Thyroid gland (tissue), 4 donors: ENCODE results near the gene DCHS1. TPM values are rescaled to one million over a fixed set of nuclear protein-coding genes. Genes with fewer than 3 reads are reported as not detected.
"Not testable (repeated sequence)": the region's sequence is repeated elsewhere in the genome, so short reads cannot be mapped to it uniquely, and the experiment has no call there.

Source experiments
- DNase-seq, 2 donors: peaks; one replicate each; pipeline ENCODE4 v3.0.0-alpha.2; 2019
- H3K27ac ChIP-seq, 3 donors: fragments of 200-600 bp; sonication (generic); 1 replicate in 2 of 3; 2 replicates in 1 of 3; pipeline ENCODE4 v1.5.1; 2016 to 2019; ENCODE audit warnings: mild to moderate bottlenecking in 1 of 3, moderate library complexity in 1 of 3
- H3K27me3 ChIP-seq: fragments of 200-600 bp; sonication (generic); one replicate; pipeline ENCODE4 v1.5.1; 2019
- H3K36me3 ChIP-seq, 2 donors: fragments of 200-600 bp; sonication (generic); one replicate each; pipeline ENCODE4 v1.5.1; 2016 to 2019
- H3K4me1 ChIP-seq, 2 donors: fragments of 200-600 bp; sonication (generic); one replicate each; pipeline ENCODE4 v1.5.1; 2017 to 2019
- H3K4me3 ChIP-seq, 3 donors: fragments of 200-600 bp; sonication (generic); replicated peaks in 1 of 3; 1 replicate in 2 of 3; 2 replicates in 1 of 3; pipeline ENCODE4 v1.5.1; 2016; ENCODE audit warnings: mild to moderate bottlenecking in 1 of 3
- H3K9me3 ChIP-seq: fragments of 200-600 bp; sonication (generic); one replicate; pipeline ENCODE4 v1.5.1; 2017
- CTCF ChIP-seq, 6 experiments: fragments of 200-600 bp in 3 of 6; fragments of 450-650 bp in 3 of 6; sonication (generic) in 3 of 6; IDR thresholded peaks; one replicate each; pipeline ENCODE4 v1.5.1; 2016 to 2019; ENCODE audit warnings: antibody characterized with exemption in 6 of 6, mild to moderate bottlenecking in 2 of 6, inconsistent platforms in 1 of 6, moderate library complexity in 1 of 6
- POLR2A ChIP-seq, 2 donors: fragments of 450-650 bp; IDR thresholded peaks; one replicate each; pipeline ENCODE4 v1.6.1; 2017; ENCODE audit warnings: antibody characterized with exemption in 2 of 2, mild to moderate bottlenecking in 2 of 2, moderate library complexity in 1 of 2
- WGBS, 2 donors: methylation state at CpG; one replicate each; pipeline ENCODE4 v1.1.5; 2017; 5-methylcytosine and 5-hydroxymethylcytosine counted together
- intact Hi-C: fragments of 100-400 bp; cut with DNase I; formaldehyde crosslinking; loops from one replicate; pipeline ENCODE4 v1.15.1; 2023
- total RNA-seq, 4 donors: library from RNA; depleted of rRNA; stranded (reverse); fragments of >200 nt; gene quantifications; one replicate each; pipeline ENCODE4 v1.2.3, GENCODE V29; 2016

The DCHS1 gene
- total RNA-seq, 4 donors from 2014 or later, result 5.6 to 14.4 (median 9.6) TPM

- Histone ChIP-seq H3K27me3 (no peaks in the 10 kb centered on the region), H3K27ac (no peak overlapping the region), H3K4me1 (peaks cover 5 to 14% of the 10 kb centered on the region in 2 donors), H3K4me3 (no peak overlapping the region), H3K9me3 (no peaks in the 10 kb centered on the region), H3K36me3 (no peaks in the 10 kb centered on the region)
- intact Hi-C loops, result loop anchor here (10.0 kb wide), 1 partner anchor 211 kb away; the partner anchor contains the start of gene TRIM3
- DNase-seq, result no peak
- TF ChIP-seq POLR2A (IDR thresholded peaks at IDR 0.05) (no peak), CTCF (IDR thresholded peaks at IDR 0.05) (no peak)
Observed at GRCh38 chr11:6686006-6686405, 30.4 kb upstream of the DCHS1 start.

GRCh38 chr11:6684068-6684467, 28.5 kb upstream of the DCHS1 start:
- not testable (repeated sequence) for H3K4me3 ChIP-seq, H3K36me3 ChIP-seq, H3K9me3 ChIP-seq, H3K27me3 ChIP-seq, DNase-seq
- Histone ChIP-seq H3K4me1 (peaks cover 5 to 11% of the 10 kb centered on the region in 2 donors), H3K27ac (peak overlapping the region in 2 of 3 donors; percentile 86 to 90)
- intact Hi-C loops, result loop anchor here (5.0 to 10.0 kb wide), 3 partner anchors 67 to 209 kb away; partner anchors contain the start of genes ILK, RRP8, TPP1 and TRIM3
- WGBS, 2 donors, result 92 to 94% methylated on average over 14 of the region's 14 CpGs

GRCh38 chr11:6682936-6683861, 27.6 kb upstream of the DCHS1 start, which contains the start of gene MRPL17:
MRPL17 (minus strand) TSS chr11:6683340; CDS start chr11:6683296, 44 bp downstream.
- peaks cover 5 to 11% of the 10 kb centered on the region in 2 donors for H3K4me1 ChIP-seq
- peak within 1 kb of the TSS; percentile 29 to 85 (median 84) for H3K4me3 ChIP-seq
- peaks cover 0 to 3% of the 10 kb centered on the region in 2 donors for H3K36me3 ChIP-seq
- TF ChIP-seq POLR2A (IDR thresholded peaks at IDR 0.05), result peak; percentile 31 to 79
- peak; percentile 77 to 97 (median 88) for TF ChIP-seq CTCF (IDR thresholded peaks at IDR 0.05)
- H3K27me3 ChIP-seq, result no peaks in the 10 kb centered on the region
- DNase-seq, result peak; percentile 99
- WGBS, 2 donors, result 1% methylated on average over 27 to 48 of the region's 70 CpGs
- intact Hi-C loops, result loop anchor here (5.0 to 10.0 kb wide), 3 partner anchors 66 to 208 kb away; partner anchors contain the start of genes ILK, RRP8, TPP1 and TRIM3
- H3K27ac ChIP-seq, result peak within 1 kb of the TSS; percentile 80 to 90 (median 86)
- no peaks in the 10 kb centered on the region for H3K9me3 ChIP-seq

- WGBS, 2 donors, result 0 to 1% methylated on average over 10 of the region's 10 CpGs
Observed at GRCh38 chr11:6682591-6682935, 27.0 kb upstream of the DCHS1 start.

More at GRCh38 chr11:6682591-6682935, 27.0 kb upstream of the DCHS1 start:
- TF ChIP-seq POLR2A (IDR thresholded peaks at IDR 0.05) (no peak), CTCF (IDR thresholded peaks at IDR 0.05) (no peak)
- Histone ChIP-seq H3K9me3 (no peaks in the 10 kb centered on the region), H3K36me3 (peaks cover 0 to 3% of the 10 kb centered on the region in 2 donors), H3K27me3 (no peaks in the 10 kb centered on the region), H3K4me1 (peaks cover 5 to 11% of the 10 kb centered on the region in 2 donors), H3K27ac (peak overlapping the region in 2 of 3 donors; percentile 72 to 86), H3K4me3 (peak overlapping the region; percentile 29 to 85 (median 84))
- intact Hi-C loops, result loop anchor here (5.0 to 10.0 kb wide), 3 partner anchors 65 to 208 kb away; partner anchors contain the start of genes ILK, RRP8, TPP1 and TRIM3
- DNase-seq, result no peak
